WERI-Rb-1 (cell line): Measurements from ENCODE around the gene PLCE1.

Source experiments
- DNase-seq: peaks from one replicate; pipeline ENCODE4 v3.0.0-alpha.2; 2020
- H3K27ac ChIP-seq: fragments of 250-450 bp; sonication (Bioruptor Pico); 2 replicates; pipeline ENCODE4 v1.5.1; 2020; ENCODE audit warnings: mild to moderate bottlenecking, moderate library complexity
- H3K27me3 ChIP-seq: fragments of 250-450 bp; sonication (Bioruptor Pico); 2 replicates; pipeline ENCODE4 v1.5.1; 2021; ENCODE audit warnings: mild to moderate bottlenecking, low read depth, moderate library complexity; ENCODE audit not compliant: insufficient read depth, severe bottlenecking
- H3K36me3 ChIP-seq: fragments of 250-450 bp; sonication (Bioruptor Pico); 2 replicates; pipeline ENCODE4 v1.5.1; 2020; ENCODE audit warnings: mild to moderate bottlenecking, moderate library complexity
- H3K4me3 ChIP-seq: 2 replicates; pipeline ENCODE4 v1.5.1; 2011; ENCODE audit warnings: low read depth, mild to moderate bottlenecking, control low read depth, low read length
- H3K9me3 ChIP-seq: fragments of 250-450 bp; sonication (Bioruptor Pico); 2 replicates; pipeline ENCODE4 v1.5.1; 2021; ENCODE audit warnings: mild to moderate bottlenecking, moderate library complexity; ENCODE audit not compliant: severe bottlenecking
- TF ChIP-seq, protein P1 (sequence below): IDR thresholded peaks from 2 replicates; pipeline ENCODE4 v1.5.1; 2011; ENCODE audit warnings: low read depth, mild to moderate bottlenecking, control low read depth, inconsistent platforms, low read length

Gene PLCE1

DNA sequence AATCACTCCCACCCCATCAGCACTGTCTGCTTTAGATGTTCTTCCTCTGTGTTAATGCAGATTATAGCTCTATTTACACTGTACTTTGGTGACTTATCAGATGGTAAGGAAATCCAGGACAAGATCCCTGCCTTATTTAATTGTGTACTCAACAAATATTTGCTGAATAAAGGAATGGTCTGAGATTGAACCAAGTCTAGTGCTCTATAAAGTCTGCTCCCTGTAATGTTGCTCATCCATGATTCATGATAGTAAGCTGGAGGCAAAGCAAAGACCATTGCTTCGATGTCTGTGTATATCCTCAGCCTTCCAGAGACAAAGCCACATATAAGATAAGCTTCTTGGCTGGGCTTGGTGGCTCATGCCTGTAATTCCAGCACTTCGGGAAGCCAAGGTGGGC is 33.5 kb downstream of the PLCE1 start:
- TF ChIP-seq, protein P1, sequence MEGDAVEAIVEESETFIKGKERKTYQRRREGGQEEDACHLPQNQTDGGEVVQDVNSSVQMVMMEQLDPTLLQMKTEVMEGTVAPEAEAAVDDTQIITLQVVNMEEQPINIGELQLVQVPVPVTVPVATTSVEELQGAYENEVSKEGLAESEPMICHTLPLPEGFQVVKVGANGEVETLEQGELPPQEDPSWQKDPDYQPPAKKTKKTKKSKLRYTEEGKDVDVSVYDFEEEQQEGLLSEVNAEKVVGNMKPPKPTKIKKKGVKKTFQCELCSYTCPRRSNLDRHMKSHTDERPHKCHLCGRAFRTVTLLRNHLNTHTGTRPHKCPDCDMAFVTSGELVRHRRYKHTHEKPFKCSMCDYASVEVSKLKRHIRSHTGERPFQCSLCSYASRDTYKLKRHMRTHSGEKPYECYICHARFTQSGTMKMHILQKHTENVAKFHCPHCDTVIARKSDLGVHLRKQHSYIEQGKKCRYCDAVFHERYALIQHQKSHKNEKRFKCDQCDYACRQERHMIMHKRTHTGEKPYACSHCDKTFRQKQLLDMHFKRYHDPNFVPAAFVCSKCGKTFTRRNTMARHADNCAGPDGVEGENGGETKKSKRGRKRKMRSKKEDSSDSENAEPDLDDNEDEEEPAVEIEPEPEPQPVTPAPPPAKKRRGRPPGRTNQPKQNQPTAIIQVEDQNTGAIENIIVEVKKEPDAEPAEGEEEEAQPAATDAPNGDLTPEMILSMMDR, result no peak
- H3K36me3 ChIP-seq, result peaks cover 2% of the 10 kb centered on the region; the same call in 1 of the 2 replicates
- H3K4me3 ChIP-seq, result no peak overlapping the region
- H3K27me3 ChIP-seq, result no peaks in the 10 kb centered on the region
- DNase-seq, result no peak
- no peak overlapping the region for H3K27ac ChIP-seq
- peaks cover 23% of the 10 kb centered on the region for H3K9me3 ChIP-seq

DNA sequence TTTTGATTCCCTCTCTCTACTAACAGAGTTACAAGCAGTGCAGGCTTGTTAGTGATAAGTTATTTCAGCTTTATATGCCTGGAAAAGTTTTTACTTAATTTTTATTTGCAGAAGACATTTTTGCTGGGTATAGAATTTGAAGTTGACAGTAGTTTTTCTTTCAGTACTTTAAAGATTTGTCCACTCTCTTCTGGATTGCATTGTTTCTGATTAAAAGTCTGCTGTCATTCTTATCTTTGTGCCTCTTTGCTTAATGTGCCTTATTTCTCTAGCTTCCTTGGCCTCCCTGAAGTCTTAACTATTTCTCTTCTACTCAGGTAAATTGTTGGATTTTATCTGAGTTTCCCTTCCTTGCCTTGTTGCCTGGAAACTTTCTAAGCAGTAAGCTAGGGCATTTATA is 36.2 kb downstream of the PLCE1 start:
- no peaks in the 10 kb centered on the region for H3K27me3 ChIP-seq
- peaks cover 23% of the 10 kb centered on the region for H3K9me3 ChIP-seq
- TF ChIP-seq, protein P1, result no peak
- no peak overlapping the region for H3K4me3 ChIP-seq
- no peak for DNase-seq
- no peak overlapping the region for H3K27ac ChIP-seq
- H3K36me3 ChIP-seq, result peaks cover 2% of the 10 kb centered on the region; the same call in 1 of the 2 replicates

DNA sequence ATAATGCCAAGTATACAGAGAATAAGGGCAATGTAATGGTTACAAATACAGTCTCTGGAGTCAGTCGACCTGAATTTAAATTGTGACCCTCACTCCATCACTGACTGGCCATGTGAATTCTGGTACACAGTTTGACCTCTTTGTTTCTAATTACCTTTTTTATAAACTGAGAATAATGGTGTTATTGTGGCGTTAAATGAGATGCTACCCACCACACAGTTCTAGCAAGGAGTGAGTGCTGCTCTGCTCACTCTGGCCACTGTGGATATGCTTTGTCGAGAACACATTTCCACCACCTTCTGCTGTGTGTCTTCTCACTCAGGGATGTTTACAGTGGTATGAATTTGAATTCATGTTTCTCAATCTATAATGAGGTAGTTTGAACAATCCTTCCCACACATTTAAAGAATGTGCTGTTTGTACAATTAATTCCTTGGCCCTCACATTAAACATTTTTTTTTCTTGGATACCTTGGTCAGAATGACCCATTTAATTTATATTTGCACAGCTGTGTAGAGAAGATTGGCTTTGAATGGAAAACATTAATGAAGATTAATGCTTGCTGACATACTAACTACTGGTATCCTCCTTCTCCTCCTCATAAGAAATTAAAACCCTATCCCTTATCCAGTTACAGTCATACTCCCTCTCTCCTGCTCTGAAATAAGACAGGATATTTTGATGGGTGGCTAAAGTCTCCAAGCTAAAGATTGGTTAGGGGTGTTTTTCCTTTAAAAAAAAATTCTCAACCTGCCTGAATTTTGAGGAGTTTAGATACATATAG is 42.4 kb downstream of the PLCE1 start:
- no peaks in the 10 kb centered on the region for H3K9me3 ChIP-seq
- TF ChIP-seq, protein P1, result no peak
- no peaks in the 10 kb centered on the region; the same call in 1 of the 2 replicates for H3K36me3 ChIP-seq
- H3K27me3 ChIP-seq, result no peaks in the 10 kb centered on the region
- no peak for DNase-seq
- H3K4me3 ChIP-seq, result no peak overlapping the region
- no peak overlapping the region for H3K27ac ChIP-seq

DNA sequence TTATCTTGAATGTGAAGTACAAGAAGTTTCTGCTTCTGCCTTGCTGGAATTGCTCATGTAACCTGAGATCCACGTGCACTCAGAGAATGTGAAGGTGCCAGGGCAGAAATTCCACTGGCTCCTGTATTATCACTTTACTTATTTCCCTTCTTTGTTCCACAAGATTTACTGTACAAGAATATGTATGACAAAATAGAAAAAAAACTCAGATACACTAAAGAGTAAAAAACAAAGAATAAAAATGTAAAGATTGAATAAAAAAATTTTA is 43.0 kb downstream of the PLCE1 start:
- TF ChIP-seq, protein P1, result no peak
- H3K9me3 ChIP-seq, result no peaks in the 10 kb centered on the region
- H3K36me3 ChIP-seq, result no peaks in the 10 kb centered on the region
- no peak overlapping the region for H3K4me3 ChIP-seq
- no peak for DNase-seq
- H3K27ac ChIP-seq, result no peak overlapping the region
- no peaks in the 10 kb centered on the region for H3K27me3 ChIP-seq

- no peak overlapping the region for H3K4me3 ChIP-seq
- no peaks in the 10 kb centered on the region for H3K27me3 ChIP-seq
- no peaks in the 10 kb centered on the region for H3K9me3 ChIP-seq
- no peak for DNase-seq
- no peaks in the 10 kb centered on the region for H3K36me3 ChIP-seq
- no peak overlapping the region for H3K27ac ChIP-seq
- TF ChIP-seq, protein P1, result no peak
Observed at GRCh38 chr10:94037286-94037685, 43.6 kb downstream of the PLCE1 start.

- Histone ChIP-seq H3K9me3 (no peaks in the 10 kb centered on the region), H3K4me3 (no peak overlapping the region), H3K27me3 (no peaks in the 10 kb centered on the region), H3K27ac (no peak overlapping the region), H3K36me3 (no peaks in the 10 kb centered on the region)
- TF ChIP-seq, protein P1, result no peak
- no peak for DNase-seq
Observed at GRCh38 chr10:94038024-94038423, 44.3 kb downstream of the PLCE1 start.
